ENCODE results near the gene VAV1. TPM values are rescaled to one million over a fixed set of nuclear protein-coding genes. Genes with fewer than 3 reads are reported as not detected.
A peak's percentile ranks its signal among the peaks of the same experiment; 100 is the strongest.

VAV1 gene
- total and polyA plus RNA-seq, 2 of the 8 experiments (the other 6 are each of a cell fraction or from before 2014, with no cell fraction given) = 0.21 to 0.22 TPM

DNA sequence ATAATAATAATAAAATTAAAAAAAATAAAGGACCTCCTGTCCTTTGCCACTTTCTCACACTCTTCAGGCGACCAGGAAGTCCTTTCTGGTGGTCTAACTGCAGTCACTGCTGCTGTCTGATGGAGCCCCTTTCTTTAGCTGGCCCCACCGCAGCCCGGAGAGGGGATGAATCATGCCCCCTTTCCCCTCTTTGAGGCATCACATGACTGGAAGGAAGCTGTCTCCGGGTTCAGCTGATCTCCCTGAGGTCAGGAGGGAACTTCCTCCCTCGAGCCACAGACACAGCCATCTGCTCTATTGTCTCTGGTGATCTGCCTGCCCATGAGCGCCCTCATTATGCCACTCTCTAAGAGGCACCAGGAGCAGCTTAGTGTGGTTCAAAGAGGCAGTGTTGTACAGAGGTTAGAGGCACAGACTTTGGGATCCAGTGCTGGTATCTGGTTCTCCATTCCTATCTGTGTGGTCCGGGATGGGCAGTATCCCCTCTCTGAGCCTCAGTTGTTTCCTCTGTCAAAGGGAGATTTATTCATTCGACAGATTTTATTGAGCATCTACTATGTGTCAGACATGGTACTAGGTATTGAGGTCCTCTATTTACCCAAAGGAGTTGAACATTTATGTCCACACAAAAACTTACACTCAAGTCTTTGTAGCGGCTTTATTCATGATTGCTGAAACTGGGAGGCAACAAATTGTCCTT is 30.0 kb downstream of the VAV1 start:
- no peak overlapping the region for H2BK120ac ChIP-seq (replicated peaks; ENCODE audit: low read depth, low read length)
- POLR2A ChIA-PET (ENCODE audit: partially characterized antibody) = interaction anchor here (0.8 to 1.0 kb wide), 2 partner anchors 15 to 35 kb away, joined by 3 to 4 read pairs; partner anchors contain the start of gene SH2D3A

More for the DNA sequence above, 30.0 kb downstream of the VAV1 start:
- Histone ChIP-seq H3K36me3 (ENCODE audit: control insufficient read depth in 2 of 4, insufficient read depth in 4 of 4, low read length in 3 of 4) (no peaks in the 10 kb centered on the region), H3K79me1 (ENCODE audit: low read depth, low read length) (no peaks in the 10 kb centered on the region), H3K23ac (ENCODE audit: insufficient read length) (no peak overlapping the region), H3K56ac (replicated peaks; ENCODE audit: insufficient read length, low read depth, low read length) (no peak overlapping the region), H2BK12ac (ENCODE audit: low read depth, low read length) (peak overlapping the region; percentile 11; the same call in 1 of the 2 replicates), H3K4me1 (replicated peaks in 1 of 4; ENCODE audit: control insufficient read depth in 3 of 4, insufficient read depth in 4 of 4, low read length in 3 of 4) (peaks cover 0 to 11% (median 3%) of the 10 kb centered on the region in 4 experiments; a peak in 2 of 7 replicates), H2AFZ (ENCODE audit: low read length) (no peak overlapping the region), H3K9me3 (ENCODE audit: insufficient read depth in 2 of 2, low read depth in 1 of 2, low read length in 1 of 2) (peaks cover 3 to 27% of the 10 kb centered on the region in 2 experiments; a peak in 3 of 4 replicates), H3K4me3 (ENCODE audit: extremely low read depth in 1 of 4, insufficient read depth in 2 of 4, low read depth in 3 of 4, low read length in 4 of 4) (no peak overlapping the region), H3K4me2 (ENCODE audit: insufficient read depth in 1 of 2, low read depth in 2 of 2, low read length in 2 of 2) (no peak overlapping the region; a peak in 1 of 4 replicates), H3K4ac (replicated peaks; ENCODE audit: insufficient read length, low read depth, low read length) (no peak overlapping the region), H2BK20ac (ENCODE audit: low read length) (peak overlapping the region; percentile 5; the same call in 1 of the 2 replicates), H3K27ac (ENCODE audit: low read depth, low read length) (no peak overlapping the region), H3K9ac (replicated peaks in 1 of 4; ENCODE audit: extremely low read depth in 1 of 4, low read depth in 3 of 4, low read length in 3 of 4) (no peak overlapping the region; a peak in 1 of 7 replicates), H2BK15ac (ENCODE audit: low read length) (0 out of 2 replicates have a peak overlapping the region, but pooled peaks have one; percentile 13), H2AK5ac (ENCODE audit: low read depth, low read length) (no peak overlapping the region), H4K20me1 (replicated peaks in 1 of 2; ENCODE audit: control insufficient read depth in 1 of 2, insufficient read depth in 2 of 2, low read length in 2 of 2) (no peaks in the 10 kb centered on the region), H3K14ac (ENCODE audit: insufficient read length) (no peak overlapping the region), H3K27me3 (replicated peaks in 1 of 4; ENCODE audit: control insufficient read depth in 3 of 4, extremely low read depth in 1 of 4, insufficient read depth in 3 of 4, low read length in 3 of 4) (no peaks in the 10 kb centered on the region), H4K91ac (replicated peaks; ENCODE audit: insufficient read length, low read length) (peak overlapping the region; percentile 11), H4K5ac (ENCODE audit: insufficient read length, low read depth, low read length) (no peak overlapping the region), H2BK5ac (ENCODE audit: low read depth, low read length) (0 out of 2 replicates have a peak overlapping the region, but pooled peaks have one; percentile 0), H4K8ac (ENCODE audit: extremely low read depth, insufficient read depth, low read length) (no peak overlapping the region), H3K18ac (ENCODE audit: extremely low read depth, low read length) (no peak overlapping the region; the same call in 1 of the 2 replicates), H3K23me2 (ENCODE audit: low read depth, low read length) (peaks cover 3% of the 10 kb centered on the region; the same call in 1 of the 2 replicates), H3K79me2 (ENCODE audit: control insufficient read depth in 1 of 2, insufficient read depth in 2 of 2, low read length in 2 of 2) (no peaks in the 10 kb centered on the region)
- CTCF ChIA-PET (ENCODE audit: partially characterized antibody) = interaction anchor here (0.7 kb wide), 2 partner anchors 21 to 653 kb away, joined by 3 read pairs; no protein-coding TSS in a partner anchor
- TF ChIP-seq TAF7 (optimal IDR thresholded peaks at IDR 0.05; ENCODE audit: borderline replicate concordance, low read depth, low read length) = no peak
- peak; percentile 4 for TF ChIP-seq KDM4A (IDR thresholded peaks at IDR 0.05; ENCODE audit: low read depth, low read length, severe bottlenecking)
- DNase-seq (ENCODE audit: low read depth in 1 of 2, low spot score in 2 of 2) = no peak
- 65% methylated on average over 9 of the region's 9 CpGs; no CpG with 5 or more reads in 1 of the 2 experiments for WGBS, 2 experiments (ENCODE audit: extremely low coverage in 1 of 2, insufficient coverage in 1 of 2, insufficient read length in 1 of 2, insufficient replicate concordance in 2 of 2, low coverage in 1 of 2, low lambda C conversion rate in 2 of 2, missing lambda C conversion rate in 1 of 2)
- no peak for FAIRE-seq

All from H1 (cell line).